LHCN-M2 (cell line): ENCODE data around the gene DGCR2. TPM values are rescaled to one million over a fixed set of nuclear protein-coding genes. Genes with fewer than 3 reads are reported as not detected.
"Not testable (repeated sequence)": the region's sequence is repeated elsewhere in the genome, so short reads cannot be mapped to it uniquely, and the experiment has no call there.

Experiments used
- DNase-seq: peaks from one replicate; pipeline ENCODE4 v3.0.0-alpha.2; 2012; ENCODE audit warnings: low read depth
- total RNA-seq: library from RNA; depleted of rRNA; stranded (reverse); fragments of >200 nt; gene quantifications from 2 replicates; pipeline ENCODE4 v1.2.3, GENCODE V29; 2014

Gene DGCR2
- total RNA-seq, 1 experiment from 2014 or later, result 35.0 TPM

GRCh38 chr22:19084126-19084525 is 38.1 kb downstream of the DGCR2 start:
- DNase-seq, result not testable (repeated sequence)

- DNase-seq, result no peak
These were observed 39.4 kb downstream of the DGCR2 start for GRCh38 chr22:19082793-19083192.

GRCh38 chr22:19082101-19082500 is 40.1 kb downstream of the DGCR2 start:
- no peak for DNase-seq

GRCh38 chr22:19081351-19081750 is 40.9 kb downstream of the DGCR2 start:
- no peak for DNase-seq

GRCh38 chr22:19080853-19081252 is 41.4 kb downstream of the DGCR2 start:
- DNase-seq, result no peak

- DNase-seq, result no peak
These were observed 42.5 kb downstream of the DGCR2 start for GRCh38 chr22:19079691-19080090.

- no peak for DNase-seq
These were observed 46.8 kb downstream of the DGCR2 start for GRCh38 chr22:19075404-19075803.

- not testable (repeated sequence) for DNase-seq
These were observed 49.4 kb downstream of the DGCR2 start for GRCh38 chr22:19072853-19073252.

- DNase-seq, result no peak
These were observed 51.6 kb downstream of the DGCR2 start for GRCh38 chr22:19070397-19071169.

- DNase-seq, result no peak
These were observed 52.8 kb downstream of the DGCR2 start for GRCh38 chr22:19069451-19069850.

GRCh38 chr22:19068784-19069271 is 53.4 kb downstream of the DGCR2 start:
- no peak for DNase-seq

GRCh38 chr22:19067696-19068348 is 54.4 kb downstream of the DGCR2 start:
- DNase-seq, result no peak

- peak; percentile 38 for DNase-seq
These were observed 55.5 kb downstream of the DGCR2 start for GRCh38 chr22:19066531-19067271.

- DNase-seq, result no peak
These were observed 56.3 kb downstream of the DGCR2 start for GRCh38 chr22:19065929-19066328.

GRCh38 chr22:19065298-19065859 is 56.8 kb downstream of the DGCR2 start:
- DNase-seq, result no peak

- DNase-seq, result no peak
These were observed 57.7 kb downstream of the DGCR2 start for GRCh38 chr22:19064354-19065054.

- DNase-seq, result no peak
These were observed 58.4 kb downstream of the DGCR2 start for GRCh38 chr22:19063581-19064353.

- no peak for DNase-seq
These were observed 59.3 kb downstream of the DGCR2 start for GRCh38 chr22:19062943-19063308.

- no peak for DNase-seq
These were observed 59.9 kb downstream of the DGCR2 start for GRCh38 chr22:19062139-19062942.
